Memory B cell (primary cell): ENCODE results near the gene EPHA6.

Source experiments
- ATAC-seq: fragments of 150-1000 bp; cut with Tn5 transposase; 2 replicates; pipeline ENCODE4 v1.10.0; 2021; ENCODE audit warnings: low read depth, mild to moderate bottlenecking, moderate library complexity
- DNase-seq, 2 donors: peaks; one replicate each; pipeline ENCODE4 v3.0.0; 2022; ENCODE audit warnings: low spot score in 2 of 2
- H3K27ac Mint-ChIP-seq: one replicate; pipeline ENCODE4 v1.8.0; 2022; ENCODE audit warnings: mild to moderate bottlenecking, moderate library complexity, mixed read lengths
- H3K27me3 Mint-ChIP-seq: one replicate; pipeline ENCODE4 v1.8.0; 2022; ENCODE audit warnings: mixed read lengths
- H3K36me3 Mint-ChIP-seq: one replicate; pipeline ENCODE4 v1.8.0; 2022; ENCODE audit warnings: mild to moderate bottlenecking, mixed read lengths
- H3K4me1 Mint-ChIP-seq: one replicate; pipeline ENCODE4 v1.8.0; 2022; ENCODE audit warnings: mixed read lengths
- H3K4me3 Mint-ChIP-seq: one replicate; pipeline ENCODE4 v1.8.0; 2022; ENCODE audit warnings: mild to moderate bottlenecking, moderate library complexity, mixed read lengths
- H3K9me3 Mint-ChIP-seq: one replicate; pipeline ENCODE4 v1.8.0; 2022; ENCODE audit warnings: mixed read lengths

The EPHA6 gene

DNA sequence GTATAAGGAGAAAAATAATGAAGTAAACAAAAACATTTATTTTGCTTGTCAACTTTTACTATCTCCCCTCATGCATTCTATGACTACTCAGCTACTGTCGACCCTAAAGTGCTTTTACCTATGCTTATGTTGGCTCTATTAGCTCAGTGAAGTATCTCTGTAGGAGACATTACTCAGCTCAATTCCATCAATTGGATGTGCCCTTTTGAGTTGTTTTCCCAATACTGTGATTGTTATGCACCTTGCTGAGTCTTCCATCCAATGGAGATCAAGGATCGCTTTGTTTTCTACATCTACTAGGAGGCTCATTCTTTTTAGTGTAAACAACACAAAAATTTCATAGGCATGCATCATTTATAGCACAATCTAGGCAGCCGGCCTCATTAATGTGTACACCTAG lies 546.4 kb downstream of the EPHA6 start:
- no peaks in the 10 kb centered on the region for H3K27me3 Mint-ChIP-seq

DNA sequence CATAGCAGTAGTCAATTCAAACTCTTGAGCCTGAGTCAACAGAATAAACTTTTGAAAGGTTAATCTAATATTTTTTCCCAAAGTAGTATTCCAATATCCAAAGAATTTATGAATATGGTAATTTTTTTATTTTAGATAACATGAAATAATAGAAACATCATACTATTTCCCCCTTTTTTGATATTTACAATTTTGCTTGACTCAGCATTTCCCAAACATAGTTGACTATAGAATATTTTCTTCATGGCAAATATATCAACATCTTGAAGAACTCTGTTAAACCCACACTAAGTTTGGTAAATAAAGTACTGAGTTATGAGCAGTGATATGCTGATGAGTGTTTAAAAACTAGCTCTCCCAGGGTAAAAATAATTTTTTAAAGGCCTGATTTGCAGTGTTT lies 570.2 kb downstream of the EPHA6 start:
- no peak overlapping the region for H3K4me3 Mint-ChIP-seq
- ATAC-seq, result no peak

More for the DNA sequence above, 546.4 kb downstream of the EPHA6 start:
- H3K27ac Mint-ChIP-seq, result no peak overlapping the region
- no peak for DNase-seq
- no peaks in the 10 kb centered on the region for H3K36me3 Mint-ChIP-seq
- H3K4me3 Mint-ChIP-seq, result no peak overlapping the region
- peaks cover 4% of the 10 kb centered on the region for H3K9me3 Mint-ChIP-seq
- ATAC-seq, result no peak
- no peaks in the 10 kb centered on the region for H3K4me1 Mint-ChIP-seq

DNA sequence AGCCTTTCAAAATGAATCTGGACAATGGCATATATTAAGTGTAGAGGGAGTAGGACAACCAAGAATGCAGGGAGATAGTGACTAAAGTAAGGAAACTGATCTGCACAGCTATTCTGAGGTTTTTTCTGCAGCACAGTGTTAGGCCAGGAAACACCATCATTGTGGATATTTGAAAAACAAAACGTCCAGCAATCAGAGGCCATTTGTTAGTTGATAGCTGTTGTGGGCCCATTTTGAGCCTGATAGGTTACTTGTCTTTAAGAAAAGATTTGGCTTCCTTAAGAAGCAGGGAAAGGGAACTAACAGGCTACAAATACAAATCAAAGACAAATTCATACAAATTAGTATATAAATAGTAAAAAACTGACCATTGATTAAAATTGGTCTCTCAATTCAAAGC lies 574.4 kb downstream of the EPHA6 start:
- Mint-ChIP-seq H3K4me3 (no peak overlapping the region), H3K4me1 (no peaks in the 10 kb centered on the region), H3K27me3 (no peaks in the 10 kb centered on the region), H3K27ac (no peak overlapping the region), H3K9me3 (peaks cover 11% of the 10 kb centered on the region), H3K36me3 (no peaks in the 10 kb centered on the region)
- ATAC-seq (no peak), DNase-seq (no peak)

More for the DNA sequence above, 570.2 kb downstream of the EPHA6 start:
- no peaks in the 10 kb centered on the region for H3K27me3 Mint-ChIP-seq
- H3K27ac Mint-ChIP-seq, result no peak overlapping the region
- DNase-seq, result no peak
- no peaks in the 10 kb centered on the region for H3K36me3 Mint-ChIP-seq
- H3K4me1 Mint-ChIP-seq, result no peaks in the 10 kb centered on the region
- H3K9me3 Mint-ChIP-seq, result peaks cover 11% of the 10 kb centered on the region

DNA sequence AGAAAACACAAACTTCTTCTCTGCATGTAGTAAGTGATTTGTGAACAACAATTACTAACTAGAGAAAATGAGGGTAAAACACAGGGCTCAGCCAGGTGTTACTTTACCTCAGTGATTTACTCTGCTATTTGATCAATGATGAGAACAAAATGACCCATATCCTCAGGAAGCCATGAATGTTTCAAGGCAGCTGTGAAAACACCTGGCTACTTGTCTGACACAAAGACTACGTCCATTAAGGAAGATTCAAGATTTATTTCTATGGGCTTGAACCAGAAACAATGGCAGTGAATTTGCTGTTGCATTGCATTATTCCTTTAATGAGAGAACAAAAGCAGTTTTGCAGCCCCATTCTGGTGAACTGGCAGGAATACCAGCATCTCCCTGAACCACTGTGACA lies 575.5 kb downstream of the EPHA6 start:
- H3K4me1 Mint-ChIP-seq, result no peaks in the 10 kb centered on the region

DNA sequence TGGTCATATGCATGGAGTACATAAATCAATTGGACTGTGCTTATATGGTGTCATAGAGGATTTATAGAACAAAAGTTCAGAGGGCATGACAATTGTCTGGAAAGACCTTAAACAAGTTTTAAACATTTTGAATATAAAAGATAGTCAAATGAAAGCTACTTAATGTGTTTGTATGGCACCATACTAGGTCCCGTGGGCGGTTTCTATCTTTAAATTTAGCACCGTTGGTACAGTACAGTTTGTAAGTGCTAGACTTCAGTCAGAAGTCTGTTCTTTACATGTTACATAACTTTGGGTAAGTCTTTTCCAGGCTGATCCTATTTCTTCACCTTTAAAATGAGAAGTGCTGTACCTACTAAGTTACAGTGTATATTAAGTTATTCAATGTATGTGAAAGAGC lies 576.8 kb downstream of the EPHA6 start:
- DNase-seq (no peak), ATAC-seq (no peak)
- H3K4me3 Mint-ChIP-seq, result no peak overlapping the region
- peaks cover 7% of the 10 kb centered on the region for H3K9me3 Mint-ChIP-seq
- no peak overlapping the region for H3K27ac Mint-ChIP-seq
- H3K4me1 Mint-ChIP-seq, result no peaks in the 10 kb centered on the region
- no peaks in the 10 kb centered on the region for H3K36me3 Mint-ChIP-seq
- H3K27me3 Mint-ChIP-seq, result no peaks in the 10 kb centered on the region

More for the DNA sequence above, 575.5 kb downstream of the EPHA6 start:
- Mint-ChIP-seq H3K36me3 (no peaks in the 10 kb centered on the region), H3K4me3 (no peak overlapping the region), H3K27me3 (no peaks in the 10 kb centered on the region), H3K9me3 (peaks cover 11% of the 10 kb centered on the region), H3K27ac (no peak overlapping the region)
- ATAC-seq (no peak), DNase-seq (no peak)

DNA sequence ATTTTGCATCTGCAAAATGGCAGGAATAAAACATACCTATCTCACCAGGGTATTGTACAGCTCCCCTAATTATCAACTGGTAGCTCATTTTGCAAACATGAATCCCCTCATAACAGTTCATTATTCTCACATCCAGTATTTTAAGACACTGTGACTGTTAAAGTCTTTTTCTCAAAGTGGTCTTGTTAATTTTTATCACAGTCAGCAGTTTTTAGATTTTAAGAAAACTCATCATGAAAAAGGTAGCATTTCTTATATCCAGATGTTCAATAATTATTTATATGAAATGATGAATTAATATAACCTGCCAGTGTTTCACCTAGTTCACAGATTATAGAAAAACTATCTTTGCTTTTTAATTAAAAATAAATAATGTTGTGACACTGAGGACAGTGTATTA lies 595.2 kb downstream of the EPHA6 start:
- DNase-seq, result no peak

DNA sequence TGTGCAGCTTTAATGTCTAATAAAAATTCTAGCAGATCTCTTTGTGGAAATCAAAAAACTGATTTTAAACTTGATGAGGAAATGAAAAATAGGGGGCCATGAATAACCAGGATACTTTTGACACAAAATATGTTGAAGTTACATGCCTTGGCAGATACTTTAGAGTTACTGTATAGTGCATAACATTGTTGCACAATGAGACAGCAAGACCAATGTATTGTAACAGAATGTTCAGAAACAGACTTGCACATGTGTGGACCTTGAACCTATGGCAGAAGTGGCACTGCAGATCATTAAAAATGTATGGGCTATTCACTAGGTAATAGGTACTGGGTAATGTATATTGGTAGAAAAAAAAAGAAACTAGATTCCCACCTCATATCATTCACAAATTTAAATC lies 607.2 kb downstream of the EPHA6 start:
- no peak for ATAC-seq
- Mint-ChIP-seq H3K36me3 (no peaks in the 10 kb centered on the region), H3K27me3 (no peaks in the 10 kb centered on the region), H3K4me1 (no peaks in the 10 kb centered on the region), H3K9me3 (peaks cover 4% of the 10 kb centered on the region), H3K27ac (no peak overlapping the region), H3K4me3 (no peak overlapping the region)
- no peak for DNase-seq

More for the DNA sequence above, 595.2 kb downstream of the EPHA6 start:
- no peaks in the 10 kb centered on the region for H3K36me3 Mint-ChIP-seq
- peaks cover 1% of the 10 kb centered on the region for H3K9me3 Mint-ChIP-seq
- H3K4me1 Mint-ChIP-seq, result no peaks in the 10 kb centered on the region
- no peak for ATAC-seq
- no peaks in the 10 kb centered on the region for H3K27me3 Mint-ChIP-seq
- no peak overlapping the region for H3K27ac Mint-ChIP-seq
- no peak overlapping the region for H3K4me3 Mint-ChIP-seq

DNA sequence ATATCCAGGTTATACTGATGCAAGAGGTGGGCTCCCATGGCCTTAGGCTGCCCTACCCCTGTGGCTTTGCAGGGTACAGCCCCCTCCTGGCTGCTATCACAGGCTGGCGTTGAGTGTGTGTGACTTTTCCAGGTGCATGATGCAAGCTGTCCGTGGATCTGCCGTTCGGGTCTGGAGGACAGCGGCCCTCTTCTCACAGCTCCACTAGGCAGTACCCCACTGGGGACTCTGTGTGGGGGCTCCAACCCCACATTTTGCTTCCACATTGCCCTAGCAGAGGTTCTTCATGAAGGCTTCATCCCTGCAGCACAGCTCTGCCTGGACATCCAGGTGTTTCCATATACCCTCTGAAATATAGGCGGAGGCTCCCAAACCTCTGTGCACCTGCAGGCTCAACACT lies 610.6 kb downstream of the EPHA6 start:
- Mint-ChIP-seq H3K27ac (no peak overlapping the region), H3K4me3 (no peak overlapping the region)
- no peak for ATAC-seq

DNA sequence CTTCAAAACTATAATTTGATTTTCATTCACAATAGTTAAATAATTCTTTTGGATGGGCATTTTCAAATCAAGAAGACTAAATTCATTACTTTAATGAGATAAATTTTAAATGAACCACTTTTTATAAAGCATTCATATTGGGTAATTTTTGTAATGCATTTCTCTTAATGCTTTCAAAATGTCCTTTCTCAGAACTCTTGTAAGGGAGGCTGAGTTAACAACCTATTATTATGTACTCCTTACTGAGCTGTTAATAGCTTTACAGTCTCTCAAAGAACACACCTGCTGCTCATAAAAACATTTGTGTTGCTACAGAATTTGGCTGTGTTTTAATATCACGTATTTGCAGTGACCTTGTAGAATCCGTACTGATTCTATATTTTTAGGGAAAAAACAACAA lies 616.2 kb downstream of the EPHA6 start:
- Mint-ChIP-seq H3K27me3 (no peaks in the 10 kb centered on the region), H3K36me3 (no peaks in the 10 kb centered on the region), H3K27ac (no peak overlapping the region), H3K4me3 (no peak overlapping the region), H3K4me1 (no peaks in the 10 kb centered on the region), H3K9me3 (peaks cover 5% of the 10 kb centered on the region)
- ATAC-seq (no peak), DNase-seq (no peak)

More for the DNA sequence above, 610.6 kb downstream of the EPHA6 start:
- no peaks in the 10 kb centered on the region for H3K27me3 Mint-ChIP-seq
- H3K36me3 Mint-ChIP-seq, result no peaks in the 10 kb centered on the region
- no peak for DNase-seq
- H3K9me3 Mint-ChIP-seq, result peaks cover 5% of the 10 kb centered on the region
- no peaks in the 10 kb centered on the region for H3K4me1 Mint-ChIP-seq

DNA sequence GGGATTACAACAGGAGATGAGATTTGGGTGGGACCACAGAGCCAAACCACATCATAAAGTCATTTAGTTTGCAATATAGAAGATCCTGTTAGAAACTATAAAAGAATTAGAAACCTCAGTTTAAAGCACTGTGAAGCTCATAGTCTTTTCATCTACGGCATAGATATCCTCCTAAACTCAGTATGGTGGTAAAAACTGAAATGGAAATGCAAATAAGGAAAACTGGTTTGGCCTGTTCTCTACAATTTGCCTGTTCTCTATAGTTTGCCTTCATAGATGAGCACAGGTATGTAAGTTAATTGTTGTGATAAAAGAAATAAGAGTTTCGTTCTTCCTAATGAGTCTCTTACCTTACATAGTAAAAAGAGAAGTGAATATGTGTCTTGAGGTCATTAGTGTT lies 618.5 kb downstream of the EPHA6 start:
- ATAC-seq, result no peak
- Mint-ChIP-seq H3K9me3 (no peaks in the 10 kb centered on the region), H3K4me3 (no peak overlapping the region), H3K36me3 (no peaks in the 10 kb centered on the region), H3K27ac (no peak overlapping the region), H3K4me1 (no peaks in the 10 kb centered on the region), H3K27me3 (no peaks in the 10 kb centered on the region)
- no peak for DNase-seq

DNA sequence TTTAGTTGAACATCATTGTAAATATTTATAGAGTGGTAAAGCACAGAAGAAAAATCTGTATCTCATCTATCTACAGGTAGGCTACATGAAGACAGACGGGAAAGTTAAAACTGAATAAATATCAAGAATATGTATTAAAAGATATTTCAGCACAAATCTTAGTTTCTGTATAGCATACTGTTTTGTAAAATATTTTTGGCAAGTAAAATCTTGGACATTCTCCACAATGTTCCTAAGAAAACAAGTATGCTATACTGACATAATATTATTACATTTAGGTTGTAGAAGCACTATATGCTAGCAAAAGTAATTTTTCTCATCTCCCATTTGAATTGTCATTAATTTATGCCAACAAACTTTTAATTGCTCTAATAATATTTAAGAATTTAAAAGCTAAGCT lies 623.7 kb downstream of the EPHA6 start:
- Mint-ChIP-seq H3K27ac (no peak overlapping the region), H3K9me3 (no peaks in the 10 kb centered on the region), H3K4me3 (no peak overlapping the region), H3K4me1 (no peaks in the 10 kb centered on the region), H3K36me3 (no peaks in the 10 kb centered on the region), H3K27me3 (no peaks in the 10 kb centered on the region)
- ATAC-seq (no peak), DNase-seq (no peak)

DNA sequence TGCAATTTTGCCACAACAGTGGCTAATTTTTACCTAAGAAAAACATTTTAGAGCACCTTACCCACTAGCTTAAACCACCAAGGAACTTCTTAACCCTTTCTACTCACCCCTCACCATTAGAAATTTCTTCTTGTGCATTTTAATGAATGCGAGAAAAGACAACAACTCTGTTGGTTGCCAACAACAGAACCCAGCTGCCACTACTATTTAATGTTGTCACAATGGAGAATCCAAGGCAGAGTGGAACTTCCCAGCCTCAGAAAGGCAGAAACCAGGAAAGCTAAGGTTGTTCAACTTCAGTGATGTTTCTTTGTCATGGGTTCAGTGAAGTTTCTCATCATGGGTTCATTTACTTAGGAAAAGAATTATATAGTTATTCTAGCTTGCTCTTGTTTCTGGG lies 625.0 kb downstream of the EPHA6 start:
- Mint-ChIP-seq H3K36me3 (no peaks in the 10 kb centered on the region), H3K4me3 (no peak overlapping the region), H3K9me3 (no peaks in the 10 kb centered on the region), H3K27ac (no peak overlapping the region), H3K4me1 (no peaks in the 10 kb centered on the region), H3K27me3 (no peaks in the 10 kb centered on the region)
- no peak for ATAC-seq
- DNase-seq, result no peak

DNA sequence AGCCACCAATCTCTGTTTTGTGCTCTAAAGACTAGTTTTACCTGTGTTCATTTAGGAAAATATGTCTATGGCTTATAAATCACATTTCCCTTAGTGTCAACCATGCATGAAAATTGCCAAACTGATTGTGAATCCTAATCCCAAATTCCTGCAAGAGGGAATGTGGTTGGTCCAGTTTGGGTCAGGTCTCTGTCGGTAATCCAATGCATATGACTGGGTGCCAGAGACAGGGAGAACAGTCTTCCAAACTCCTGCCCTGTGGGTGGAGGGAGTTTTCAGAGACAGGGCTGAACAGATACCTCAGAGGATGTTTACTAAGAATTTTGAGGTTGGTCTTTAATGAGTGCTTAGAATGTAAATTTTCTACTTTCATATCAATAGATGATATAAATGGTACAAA lies 649.6 kb downstream of the EPHA6 start:
- ATAC-seq, result no peak
- H3K36me3 Mint-ChIP-seq, result no peaks in the 10 kb centered on the region
- H3K4me3 Mint-ChIP-seq, result no peak overlapping the region

DNA sequence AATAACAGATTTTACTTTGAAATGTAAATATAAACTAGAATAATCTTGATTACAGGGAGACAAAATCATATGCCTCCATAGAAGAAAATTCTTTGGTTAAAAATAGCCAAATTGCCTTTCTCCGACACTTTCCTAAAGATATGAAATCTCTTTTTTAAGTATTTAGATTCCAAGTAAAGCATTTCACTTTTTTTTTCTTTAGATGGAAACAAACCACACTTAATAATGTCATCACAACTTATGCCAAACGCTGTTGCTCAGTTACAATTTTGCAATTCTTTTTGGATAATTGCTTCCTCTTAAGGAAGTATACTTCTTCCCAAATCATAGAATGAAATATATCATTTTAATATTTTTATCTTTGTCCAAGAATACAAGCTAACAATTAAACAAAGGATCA lies 656.1 kb downstream of the EPHA6 start:
- ATAC-seq (no peak), DNase-seq (no peak)
- no peak overlapping the region for H3K27ac Mint-ChIP-seq
- H3K4me3 Mint-ChIP-seq, result no peak overlapping the region
- no peaks in the 10 kb centered on the region for H3K36me3 Mint-ChIP-seq
- H3K27me3 Mint-ChIP-seq, result no peaks in the 10 kb centered on the region
- H3K4me1 Mint-ChIP-seq, result no peaks in the 10 kb centered on the region
- H3K9me3 Mint-ChIP-seq, result no peaks in the 10 kb centered on the region

More for the DNA sequence above, 649.6 kb downstream of the EPHA6 start:
- Mint-ChIP-seq H3K9me3 (peaks cover 1% of the 10 kb centered on the region), H3K27ac (no peak overlapping the region), H3K4me1 (no peaks in the 10 kb centered on the region), H3K27me3 (no peaks in the 10 kb centered on the region)
- no peak for DNase-seq

DNA sequence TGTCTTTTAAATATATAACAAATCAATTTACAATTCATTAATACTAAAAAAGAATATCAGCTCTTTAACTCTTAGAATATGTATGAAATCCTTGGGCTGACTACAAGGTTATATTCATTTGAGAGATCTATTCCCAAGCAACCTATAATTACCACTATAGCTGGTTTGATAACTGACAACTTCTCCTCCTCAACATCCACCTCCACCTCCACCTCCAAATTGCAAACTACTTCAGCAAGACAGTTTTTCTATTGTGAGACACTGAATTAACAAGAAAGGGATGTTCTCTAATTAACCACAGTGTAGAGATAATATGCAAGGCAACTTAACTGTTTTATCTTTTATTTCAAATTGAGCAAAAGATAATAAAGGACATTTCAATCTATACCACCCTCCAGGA lies 665.3 kb downstream of the EPHA6 start:
- Mint-ChIP-seq H3K27ac (no peak overlapping the region), H3K4me1 (no peaks in the 10 kb centered on the region), H3K4me3 (no peak overlapping the region), H3K27me3 (no peaks in the 10 kb centered on the region), H3K36me3 (no peaks in the 10 kb centered on the region), H3K9me3 (peaks cover 1% of the 10 kb centered on the region)
- ATAC-seq (no peak), DNase-seq (no peak)
